SU-DHL-6 (cell line): ENCODE data around the gene CDK11B.
"Not testable (repeated sequence)": the region's sequence is repeated elsewhere in the genome, so short reads cannot be mapped to it uniquely, and the experiment has no call there.

Experiments used
- H2AFZ ChIP-seq: fragments of 200-600 bp; sonication (generic); 2 replicates; pipeline ENCODE4 v1.6.1; 2014; ENCODE audit warnings: low read depth, mild to moderate bottlenecking, moderate library complexity, mixed read lengths, antibody characterized with exemption, low read length; ENCODE audit not compliant: severe bottlenecking
- H3F3A ChIP-seq: fragments of 200-600 bp; shearing (Covaris generic); 2 replicates; pipeline ENCODE4 v1.6.0; 2016; ENCODE audit warnings: antibody characterized with exemption, mild to moderate bottlenecking; ENCODE audit not compliant: insufficient read depth
- H3K27ac ChIP-seq: fragments of 200-600 bp; sonication (generic); 2 replicates; pipeline ENCODE4 v1.5.1; 2016; ENCODE audit warnings: low read depth, mild to moderate bottlenecking, low read length, moderate library complexity, mixed read lengths
- H3K27me3 ChIP-seq: fragments of 200-600 bp; sonication (generic), shearing (Covaris generic); 2 replicates; pipeline ENCODE4 v1.6.0; 2014; ENCODE audit warnings: mild to moderate bottlenecking, low read length
- H3K36me3 ChIP-seq: fragments of 200-600 bp; sonication (generic); 2 replicates; pipeline ENCODE4 v1.6.1; 2014; ENCODE audit warnings: mild to moderate bottlenecking, low read length, mixed read lengths
- H3K4me2 ChIP-seq: fragments of 300-600, 200-600 bp; shearing (Covaris generic), sonication (generic); 2 replicates; pipeline ENCODE4 v1.6.0; 2014; ENCODE audit warnings: low read length, low read depth, mild to moderate bottlenecking; ENCODE audit not compliant: poor library complexity, severe bottlenecking
- H3K4me3 ChIP-seq: fragments of 200-600 bp; sonication (generic); 2 replicates; pipeline ENCODE4 v1.5.1; 2014; ENCODE audit warnings: antibody characterized with exemption, low read length, mild to moderate bottlenecking, mixed read lengths; ENCODE audit not compliant: insufficient read depth, poor library complexity, severe bottlenecking
- H3K79me2 ChIP-seq: fragments of 200-600 bp; sonication (generic); 2 replicates; pipeline ENCODE4 v1.6.1; 2014; ENCODE audit warnings: mild to moderate bottlenecking, low read length, moderate library complexity; ENCODE audit not compliant: insufficient read depth
- H3K9ac ChIP-seq: fragments of 200-600 bp; sonication (generic); 2 replicates; pipeline ENCODE4 v1.7.0; 2014; ENCODE audit warnings: mild to moderate bottlenecking, low read length
- H3K9me2 ChIP-seq: fragments of 200-600 bp; sonication (generic); replicated peaks from 2 replicates; pipeline ENCODE4 v1.6.1; 2014; ENCODE audit warnings: low read length; ENCODE audit not compliant: insufficient read depth
- H3K9me3 ChIP-seq: fragments of 200-600 bp; sonication (generic); 2 replicates; pipeline ENCODE4 v1.6.1; 2014; ENCODE audit warnings: low read length, mixed read lengths; ENCODE audit not compliant: insufficient read depth
- H4K20me1 ChIP-seq: fragments of 200-600 bp; sonication (generic); 2 replicates; pipeline ENCODE4 v1.6.1; 2014; ENCODE audit warnings: low read depth, mild to moderate bottlenecking, antibody characterized with exemption, low read length, moderate library complexity, mixed read lengths
- CTCF ChIP-seq: fragments of 200-600 bp; sonication (generic); IDR thresholded peaks from one replicate; pipeline ENCODE4 v1.5.1; 2017; ENCODE audit warnings: antibody characterized with exemption, mild to moderate bottlenecking, low read length, moderate library complexity; ENCODE audit not compliant: insufficient read depth, poor library complexity, severe bottlenecking
- EZH2phosphoT487 ChIP-seq: fragments of 200-600 bp; sonication (generic), shearing (Covaris generic); conservative IDR thresholded peaks from 2 replicates; pipeline ENCODE4 v1.6.1; 2018; ENCODE audit warnings: mild to moderate bottlenecking, antibody characterized with exemption, low read length, moderate library complexity, mixed read lengths

The CDK11B gene

GRCh38 chr1:1674806-1675205 lies 16.0 kb upstream of the CDK11B start:
- not testable (repeated sequence) for H4K20me1 ChIP-seq, H2AFZ ChIP-seq, H3K4me3 ChIP-seq, H3K4me2 ChIP-seq, H3K9me2 ChIP-seq, H3K27me3 ChIP-seq, H3K27ac ChIP-seq, H3K9ac ChIP-seq, H3K9me3 ChIP-seq, H3K79me2 ChIP-seq, H3K36me3 ChIP-seq
- H3F3A ChIP-seq = peaks cover 13% of the 10 kb centered on the region

DNA sequence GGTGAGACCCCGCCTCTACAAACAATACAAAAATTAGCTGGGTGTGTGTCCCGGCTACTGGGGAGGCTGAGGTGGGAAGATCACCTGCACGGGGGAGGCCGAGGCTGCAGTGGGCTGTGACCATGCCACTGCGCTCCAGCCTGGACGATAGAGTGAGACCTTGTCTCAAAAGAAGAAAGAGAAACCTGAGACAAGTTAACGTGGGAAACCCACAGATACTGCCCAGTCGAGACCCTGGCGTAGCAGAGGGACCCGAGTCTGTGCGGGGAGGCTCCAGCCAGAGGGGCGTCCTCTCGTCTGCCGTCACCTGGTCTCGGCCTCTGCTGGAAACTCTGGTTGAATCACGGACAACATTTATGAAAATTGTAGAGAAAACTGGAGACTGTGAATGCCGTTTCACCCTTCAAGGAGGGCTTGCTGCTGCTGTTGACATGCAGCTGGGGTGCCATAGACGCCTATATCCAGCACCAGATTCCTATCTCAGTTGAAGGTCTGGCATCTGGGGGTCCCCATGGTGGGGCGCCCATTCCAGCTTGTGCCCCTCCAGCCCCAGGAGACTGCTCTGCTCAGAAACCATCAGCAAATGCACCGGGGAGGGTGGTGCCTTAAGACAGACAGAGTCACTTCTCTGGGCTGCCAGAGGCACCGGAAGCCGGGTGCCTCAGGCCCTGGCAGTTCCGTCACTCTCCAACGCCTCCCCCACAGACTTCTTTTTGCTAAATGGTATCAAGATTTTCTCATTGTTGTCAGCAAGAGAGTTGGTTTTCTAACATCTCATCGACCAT lies 13.6 kb upstream of the CDK11B start:
- no peak overlapping the region for H3K9ac ChIP-seq
- TF ChIP-seq CTCF (no peak), EZH2phosphoT487 (no peak)
- H3K9me2 ChIP-seq = no peaks in the 10 kb centered on the region
- H2AFZ ChIP-seq = no peak overlapping the region
- no peak overlapping the region for H3K27ac ChIP-seq
- H3K4me3 ChIP-seq = no peak overlapping the region
- no peaks in the 10 kb centered on the region for H3K36me3 ChIP-seq
- no peaks in the 10 kb centered on the region for H3K27me3 ChIP-seq
- no peaks in the 10 kb centered on the region for H4K20me1 ChIP-seq
- no peaks in the 10 kb centered on the region for H3K79me2 ChIP-seq
- no peak overlapping the region for H3K4me2 ChIP-seq
- no peaks in the 10 kb centered on the region for H3K9me3 ChIP-seq
- 0 out of 2 replicates have a peak, but pooled peaks cover under 1% of the 10 kb centered on the region for H3F3A ChIP-seq

DNA sequence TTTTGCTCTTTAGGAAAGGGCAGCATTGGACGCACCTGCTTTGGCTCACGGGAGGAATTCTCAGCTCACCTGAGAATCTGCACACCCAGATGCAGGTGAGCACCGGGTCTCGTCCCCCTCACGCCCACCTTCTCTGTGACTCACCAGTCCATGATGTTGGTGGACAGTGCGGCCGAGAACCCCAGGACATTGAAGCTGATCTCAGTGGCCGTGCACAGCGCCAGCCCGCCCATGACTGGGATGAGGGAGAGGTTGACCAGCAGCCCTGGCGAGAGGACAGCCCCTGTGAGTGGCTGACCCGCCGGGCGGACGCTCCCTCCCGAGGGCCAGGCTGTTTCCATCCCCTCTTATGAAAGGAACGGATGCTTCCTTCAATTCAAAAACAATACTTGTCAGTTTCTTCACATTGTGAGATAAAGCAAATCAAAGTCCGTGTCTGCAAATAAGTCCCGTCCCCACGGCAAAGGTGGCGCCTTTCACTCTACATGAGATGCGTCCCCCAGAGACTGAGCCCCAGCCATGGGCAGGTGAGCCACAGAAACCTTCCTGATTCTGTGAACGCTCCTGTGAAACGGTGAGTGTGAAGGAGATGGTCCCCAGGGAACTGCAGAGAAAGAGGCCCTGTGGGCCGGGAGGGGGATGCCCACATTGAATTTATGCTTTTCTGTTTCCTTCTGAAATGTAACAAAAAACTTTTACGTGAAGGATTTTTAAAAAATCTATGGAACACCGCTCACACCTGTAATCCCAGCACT lies 12.7 kb upstream of the CDK11B start:
- TF ChIP-seq EZH2phosphoT487 = no peak
- H3K27ac ChIP-seq = no peak overlapping the region
- no peak overlapping the region for H2AFZ ChIP-seq
- H3K4me3 ChIP-seq = no peak overlapping the region
- no peak overlapping the region for H3K9ac ChIP-seq
- no peaks in the 10 kb centered on the region for H3K36me3 ChIP-seq
- no peak overlapping the region for H3K4me2 ChIP-seq
- no peaks in the 10 kb centered on the region for H3K27me3 ChIP-seq
- H3K9me2 ChIP-seq = no peaks in the 10 kb centered on the region
- no peaks in the 10 kb centered on the region for H3K79me2 ChIP-seq
- H3F3A ChIP-seq = no peaks in the 10 kb centered on the region
- no peaks in the 10 kb centered on the region for H4K20me1 ChIP-seq
- H3K9me3 ChIP-seq = no peaks in the 10 kb centered on the region

DNA sequence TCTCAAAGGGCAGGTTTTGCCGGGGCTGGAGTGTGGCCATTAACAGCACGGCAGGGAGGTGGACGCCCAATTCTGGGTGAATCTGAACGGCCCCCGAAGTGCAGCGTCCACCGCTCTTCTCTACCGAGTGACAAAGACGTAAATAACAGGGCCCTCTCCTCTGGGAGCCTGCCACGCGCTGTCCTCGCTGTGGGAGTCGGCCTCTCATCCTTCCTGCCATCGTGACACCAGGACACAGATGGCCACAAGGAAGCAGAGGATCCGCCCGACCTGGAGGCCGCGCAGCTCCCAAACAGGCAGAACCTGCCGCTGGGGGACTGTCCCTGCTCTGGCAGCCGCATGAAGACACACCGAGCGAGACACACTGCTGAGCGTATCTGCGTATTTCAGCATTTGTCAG lies 12.1 kb upstream of the CDK11B start:
- no peaks in the 10 kb centered on the region for H3F3A ChIP-seq
- no peaks in the 10 kb centered on the region for H3K79me2 ChIP-seq
- no peak overlapping the region for H2AFZ ChIP-seq
- no peak overlapping the region for H3K9ac ChIP-seq
- TF ChIP-seq CTCF (no peak), EZH2phosphoT487 (no peak)
- H3K9me3 ChIP-seq = no peaks in the 10 kb centered on the region
- H3K27me3 ChIP-seq = no peaks in the 10 kb centered on the region
- H3K4me3 ChIP-seq = no peak overlapping the region
- no peaks in the 10 kb centered on the region for H3K9me2 ChIP-seq
- H3K36me3 ChIP-seq = no peaks in the 10 kb centered on the region
- H3K27ac ChIP-seq = no peak overlapping the region
- no peaks in the 10 kb centered on the region for H4K20me1 ChIP-seq
- H3K4me2 ChIP-seq = no peak overlapping the region
